ENCODE results near the gene SH2B3. TPM values are rescaled to one million over a fixed set of nuclear protein-coding genes. Genes with fewer than 3 reads are reported as not detected.

SH2B3 gene
- total and polyA plus RNA-seq, 4 donors = 9.6 to 46.0 (median 17.9) TPM

DNA sequence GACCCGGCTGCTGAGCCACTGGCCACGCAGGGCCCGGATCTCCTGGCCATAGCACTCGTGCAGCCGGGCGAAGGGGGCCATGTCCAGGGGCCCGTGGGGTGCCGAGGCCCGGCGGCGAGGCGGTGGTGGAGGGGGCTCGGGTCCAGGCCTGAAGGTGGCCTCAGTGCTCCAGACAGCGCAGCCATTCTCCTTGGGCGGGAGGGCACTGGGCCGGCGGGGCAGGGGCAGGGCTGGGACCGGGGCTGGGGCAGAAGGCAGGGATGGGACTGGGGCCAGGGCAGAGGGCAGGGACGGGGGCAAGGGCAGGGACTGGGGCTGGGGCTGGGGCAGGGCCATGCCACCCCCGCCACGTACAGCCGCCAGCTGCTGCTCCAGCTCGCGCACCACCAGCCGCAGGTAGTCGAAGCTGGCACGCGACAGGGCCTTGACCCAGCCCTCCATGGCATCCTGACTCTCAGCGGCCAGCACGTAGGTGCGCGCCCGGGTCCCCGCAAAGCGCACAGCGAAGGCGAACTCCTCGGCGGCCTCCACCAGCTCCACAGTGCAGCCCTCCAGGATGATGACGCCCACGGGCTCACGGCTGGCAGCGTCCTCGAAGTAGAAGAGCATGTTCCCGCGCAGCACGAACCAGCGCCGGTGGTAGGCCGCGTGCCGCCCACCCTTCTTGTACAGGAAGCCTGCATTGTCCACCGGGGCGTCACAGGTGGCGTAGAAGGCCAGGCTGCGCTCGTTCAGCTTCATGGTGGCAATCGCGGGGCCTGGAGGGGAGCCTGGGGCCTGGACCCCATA, 42.8 kb upstream of the SH2B3 start:
- Histone ChIP-seq H3K27ac (ENCODE audit: low read depth in 1 of 2, low read length in 1 of 2) (peak overlapping the region; percentile 23 to 78), H3K9ac (ENCODE audit: insufficient read depth in 1 of 2, low read length in 2 of 2) (no peak overlapping the region), H3K4me3 (no peak overlapping the region), H3K9me3 (ENCODE audit: control insufficient read depth in 4 of 4, insufficient read depth in 3 of 4, low read length in 3 of 4) (no peaks in the 10 kb centered on the region), H3K36me3 (ENCODE audit: control insufficient read depth in 4 of 4, insufficient read depth in 4 of 4, low read length in 4 of 4) (peaks cover 0 to 21% (median 11%) of the 10 kb centered on the region in 4 donors), H3K27me3 (ENCODE audit: control insufficient read depth in 3 of 3, insufficient read depth in 3 of 3, low read length in 2 of 3) (no peaks in the 10 kb centered on the region), H3K4me1 (ENCODE audit: control insufficient read depth in 5 of 5, insufficient read depth in 5 of 5, low read length in 5 of 5) (peaks cover 0 to 8% (median 0%) of the 10 kb centered on the region in 5 donors)
- no peak for ATAC-seq (ENCODE audit: insufficient read depth, low FRiP score)
- DNase-seq = no peak
- TF ChIP-seq, protein P1, sequence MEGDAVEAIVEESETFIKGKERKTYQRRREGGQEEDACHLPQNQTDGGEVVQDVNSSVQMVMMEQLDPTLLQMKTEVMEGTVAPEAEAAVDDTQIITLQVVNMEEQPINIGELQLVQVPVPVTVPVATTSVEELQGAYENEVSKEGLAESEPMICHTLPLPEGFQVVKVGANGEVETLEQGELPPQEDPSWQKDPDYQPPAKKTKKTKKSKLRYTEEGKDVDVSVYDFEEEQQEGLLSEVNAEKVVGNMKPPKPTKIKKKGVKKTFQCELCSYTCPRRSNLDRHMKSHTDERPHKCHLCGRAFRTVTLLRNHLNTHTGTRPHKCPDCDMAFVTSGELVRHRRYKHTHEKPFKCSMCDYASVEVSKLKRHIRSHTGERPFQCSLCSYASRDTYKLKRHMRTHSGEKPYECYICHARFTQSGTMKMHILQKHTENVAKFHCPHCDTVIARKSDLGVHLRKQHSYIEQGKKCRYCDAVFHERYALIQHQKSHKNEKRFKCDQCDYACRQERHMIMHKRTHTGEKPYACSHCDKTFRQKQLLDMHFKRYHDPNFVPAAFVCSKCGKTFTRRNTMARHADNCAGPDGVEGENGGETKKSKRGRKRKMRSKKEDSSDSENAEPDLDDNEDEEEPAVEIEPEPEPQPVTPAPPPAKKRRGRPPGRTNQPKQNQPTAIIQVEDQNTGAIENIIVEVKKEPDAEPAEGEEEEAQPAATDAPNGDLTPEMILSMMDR (IDR thresholded peaks at IDR 0.05; ENCODE audit: control extremely low read depth, extremely low read depth) = no peak
- WGBS, 2 donors = 96 to 97% methylated on average over 53 to 59 of the region's 59 CpGs

GRCh38 chr12:111363578-111363977, 42.1 kb upstream of the SH2B3 start:
- H3K36me3 ChIP-seq (ENCODE audit: control insufficient read depth in 4 of 4, insufficient read depth in 4 of 4, low read length in 4 of 4) = peaks cover 0 to 21% (median 11%) of the 10 kb centered on the region in 4 donors

DNA sequence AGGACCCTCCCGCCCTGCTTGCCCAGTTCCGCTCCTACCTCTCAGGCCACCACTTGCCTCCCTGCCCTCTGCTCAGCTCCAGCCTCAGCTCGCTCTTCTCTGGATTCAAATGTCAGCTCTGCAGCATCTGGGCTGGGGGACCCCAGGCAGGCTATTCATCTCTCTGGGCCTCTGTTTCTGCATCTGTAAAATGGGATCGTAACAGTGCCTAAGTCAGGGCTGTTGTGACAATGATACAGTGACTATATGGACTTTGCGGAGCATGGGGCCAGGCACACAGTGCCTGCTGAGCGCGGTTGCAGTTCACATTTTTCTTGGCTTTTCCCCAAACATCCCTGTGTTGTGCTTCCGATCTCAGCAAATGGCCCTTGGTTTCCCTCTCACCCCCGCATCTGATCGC, 39.6 kb upstream of the SH2B3 start:
- Histone ChIP-seq H3K4me3 (no peak overlapping the region), H3K27me3 (ENCODE audit: control insufficient read depth in 3 of 3, insufficient read depth in 3 of 3, low read length in 2 of 3) (no peaks in the 10 kb centered on the region), H3K9ac (ENCODE audit: insufficient read depth in 1 of 2, low read length in 2 of 2) (no peak overlapping the region), H3K27ac (ENCODE audit: low read depth in 1 of 2, low read length in 1 of 2) (no peak overlapping the region), H3K4me1 (ENCODE audit: control insufficient read depth in 5 of 5, insufficient read depth in 5 of 5, low read length in 5 of 5) (peaks cover 0 to 20% (median 0%) of the 10 kb centered on the region in 5 donors), H3K9me3 (ENCODE audit: control insufficient read depth in 4 of 4, insufficient read depth in 3 of 4, low read length in 3 of 4) (no peaks in the 10 kb centered on the region), H3K36me3 (ENCODE audit: control insufficient read depth in 4 of 4, insufficient read depth in 4 of 4, low read length in 4 of 4) (peaks cover 0 to 21% (median 11%) of the 10 kb centered on the region in 4 donors)
- DNase-seq = no peak
- ATAC-seq (ENCODE audit: insufficient read depth, low FRiP score) = no peak
- WGBS, 2 donors = 96 to 97% methylated on average over 10 of the region's 10 CpGs
- TF ChIP-seq, protein P1 (IDR thresholded peaks at IDR 0.05; ENCODE audit: control extremely low read depth, extremely low read depth) = no peak

More at GRCh38 chr12:111363578-111363977, 42.1 kb upstream of the SH2B3 start:
- Histone ChIP-seq H3K27me3 (ENCODE audit: control insufficient read depth in 3 of 3, insufficient read depth in 3 of 3, low read length in 2 of 3) (no peaks in the 10 kb centered on the region), H3K9me3 (ENCODE audit: control insufficient read depth in 4 of 4, insufficient read depth in 3 of 4, low read length in 3 of 4) (no peaks in the 10 kb centered on the region), H3K27ac (ENCODE audit: low read depth in 1 of 2, low read length in 1 of 2) (peak overlapping the region; percentile 20 to 78), H3K4me3 (no peak overlapping the region), H3K9ac (ENCODE audit: insufficient read depth in 1 of 2, low read length in 2 of 2) (no peak overlapping the region), H3K4me1 (ENCODE audit: control insufficient read depth in 5 of 5, insufficient read depth in 5 of 5, low read length in 5 of 5) (peaks cover 0 to 13% (median 0%) of the 10 kb centered on the region in 5 donors)
- 86 to 87% methylated on average over 3 of the region's 3 CpGs for WGBS, 2 donors
- ATAC-seq (ENCODE audit: insufficient read depth, low FRiP score) (no peak), DNase-seq (no peak)
- TF ChIP-seq, protein P1 (IDR thresholded peaks at IDR 0.05; ENCODE audit: control extremely low read depth, extremely low read depth) = no peak
